HG03039 (cell line): Measurements from ENCODE around the gene MTHFD1L.
"Not testable (repeated sequence)": the region's sequence is repeated elsewhere in the genome, so short reads cannot be mapped to it uniquely, and the experiment has no call there.

Experiments
- ATAC-seq: cut with Tn5 transposase; IDR thresholded peaks from one replicate; pipeline ENCODE4 v1.9.1; 2021; ENCODE audit warnings: mild to moderate bottlenecking, moderate library complexity; ENCODE audit not compliant: unreplicated experiment

Gene MTHFD1L

DNA sequence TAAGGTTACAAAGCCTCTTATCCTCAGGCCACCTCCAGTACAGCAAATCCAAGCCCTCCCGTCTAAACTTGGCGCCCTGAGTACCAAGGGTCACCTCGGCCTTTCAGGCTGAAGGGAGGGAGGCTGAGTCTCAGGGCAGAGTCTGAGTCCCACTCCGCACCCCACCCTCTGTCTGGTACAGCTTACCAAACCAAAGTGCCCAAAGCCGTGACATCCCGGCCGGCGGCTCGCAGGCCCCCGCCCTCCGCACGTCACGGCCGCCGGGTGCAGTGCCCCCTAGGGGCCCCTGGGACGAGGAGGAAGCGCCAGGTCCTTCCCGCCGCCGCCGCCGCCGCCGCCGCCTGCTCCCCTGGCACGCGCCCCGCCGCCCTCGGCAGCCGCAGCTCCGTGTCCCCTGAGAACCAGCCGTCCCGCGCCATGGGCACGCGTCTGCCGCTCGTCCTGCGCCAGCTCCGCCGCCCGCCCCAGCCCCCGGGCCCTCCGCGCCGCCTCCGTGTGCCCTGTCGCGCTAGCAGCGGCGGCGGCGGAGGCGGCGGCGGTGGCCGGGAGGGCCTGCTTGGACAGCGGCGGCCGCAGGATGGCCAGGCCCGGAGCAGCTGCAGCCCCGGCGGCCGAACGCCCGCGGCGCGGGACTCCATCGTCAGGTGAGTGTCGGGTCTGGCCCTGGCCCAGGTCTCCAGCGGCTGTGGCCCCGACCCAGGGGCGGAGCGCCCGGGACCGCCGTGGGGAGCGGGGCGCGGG is at the start of gene MTHFD1L:
TSS of gene MTHFD1L (plus strand) at position 297 of the 741 bp plus-strand sequence. CDS start at position 418, 121 bp downstream.
- ATAC-seq: peak; percentile 77

DNA sequence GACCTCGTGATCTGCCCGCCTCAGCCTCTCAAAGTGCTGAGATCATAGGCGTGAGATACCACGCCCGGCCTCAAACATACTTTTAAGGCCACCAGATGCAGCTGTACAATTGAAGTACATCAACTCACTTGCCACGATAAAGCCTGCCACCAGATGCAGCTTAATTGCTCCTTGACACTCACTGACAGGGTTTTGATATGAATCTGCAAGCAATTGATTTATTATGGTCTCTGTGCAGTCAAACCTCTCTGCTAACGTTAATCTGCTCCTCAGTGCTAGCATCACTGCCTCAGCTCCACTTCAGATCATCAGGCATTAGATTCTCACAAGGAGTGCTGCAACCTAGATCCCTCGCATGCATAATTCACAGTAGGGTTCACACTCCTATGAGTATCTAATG is 48.9 kb upstream of the MTHFD1L start:
- ATAC-seq: not testable (repeated sequence)

DNA sequence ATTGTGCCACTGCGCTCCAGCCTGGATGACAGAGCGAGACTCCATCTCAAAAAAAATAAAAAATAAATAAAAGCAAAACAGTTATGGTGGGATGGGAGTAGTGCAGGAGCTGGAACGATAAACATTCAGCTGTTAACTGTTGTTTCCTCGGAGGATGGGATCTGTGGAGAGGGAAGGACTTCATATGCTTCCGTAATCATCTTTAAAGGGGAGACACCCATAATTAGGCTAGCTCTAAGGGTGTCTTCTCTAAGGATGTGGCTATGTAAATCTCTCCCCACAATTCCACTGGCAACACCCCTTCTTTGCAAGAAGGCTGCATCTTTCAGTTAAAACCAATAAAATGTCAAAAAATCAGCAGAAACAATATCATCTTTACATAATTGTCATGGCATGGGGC is 42.6 kb upstream of the MTHFD1L start:
- no peak for ATAC-seq

DNA sequence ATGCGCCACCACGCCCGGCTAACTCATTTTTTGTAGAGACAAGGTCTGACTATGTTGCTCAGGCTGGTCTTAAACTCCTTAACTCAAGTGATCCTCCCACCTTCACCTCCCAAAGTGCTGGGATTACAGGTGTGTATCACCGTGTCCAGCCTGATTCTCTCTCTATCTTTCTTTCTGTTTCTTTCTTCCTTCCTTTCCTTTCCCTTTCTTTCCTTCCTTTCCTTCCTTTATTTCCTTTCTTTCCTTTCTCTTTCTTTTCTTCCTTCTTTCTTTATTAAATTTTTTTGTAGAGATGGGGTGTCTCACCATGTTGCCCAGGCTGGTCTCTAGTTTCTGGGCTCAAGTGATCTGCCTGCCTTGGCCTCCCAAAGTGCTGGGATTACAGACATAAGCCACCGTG is 38.7 kb upstream of the MTHFD1L start:
- ATAC-seq: no peak

DNA sequence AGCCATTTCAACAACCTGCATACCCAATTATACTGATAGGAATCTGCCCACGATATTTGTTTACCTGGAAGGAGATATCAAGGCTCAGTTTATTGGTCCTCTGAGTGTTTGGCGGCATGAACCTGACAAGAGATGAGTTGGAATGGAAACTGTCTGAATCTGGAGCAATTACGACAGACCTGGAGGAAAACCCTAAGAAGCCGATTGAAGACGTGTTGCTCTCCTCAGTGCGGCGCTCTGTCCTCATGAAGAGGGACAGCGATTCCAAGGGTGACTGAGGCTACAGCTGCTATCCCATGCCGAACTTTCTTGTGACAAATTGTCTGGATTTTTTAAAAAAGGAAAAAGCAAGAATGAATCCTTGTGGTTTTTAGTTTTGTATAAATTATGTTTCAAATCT is 37.4 kb upstream of the MTHFD1L start:
- not testable (repeated sequence) for ATAC-seq

DNA sequence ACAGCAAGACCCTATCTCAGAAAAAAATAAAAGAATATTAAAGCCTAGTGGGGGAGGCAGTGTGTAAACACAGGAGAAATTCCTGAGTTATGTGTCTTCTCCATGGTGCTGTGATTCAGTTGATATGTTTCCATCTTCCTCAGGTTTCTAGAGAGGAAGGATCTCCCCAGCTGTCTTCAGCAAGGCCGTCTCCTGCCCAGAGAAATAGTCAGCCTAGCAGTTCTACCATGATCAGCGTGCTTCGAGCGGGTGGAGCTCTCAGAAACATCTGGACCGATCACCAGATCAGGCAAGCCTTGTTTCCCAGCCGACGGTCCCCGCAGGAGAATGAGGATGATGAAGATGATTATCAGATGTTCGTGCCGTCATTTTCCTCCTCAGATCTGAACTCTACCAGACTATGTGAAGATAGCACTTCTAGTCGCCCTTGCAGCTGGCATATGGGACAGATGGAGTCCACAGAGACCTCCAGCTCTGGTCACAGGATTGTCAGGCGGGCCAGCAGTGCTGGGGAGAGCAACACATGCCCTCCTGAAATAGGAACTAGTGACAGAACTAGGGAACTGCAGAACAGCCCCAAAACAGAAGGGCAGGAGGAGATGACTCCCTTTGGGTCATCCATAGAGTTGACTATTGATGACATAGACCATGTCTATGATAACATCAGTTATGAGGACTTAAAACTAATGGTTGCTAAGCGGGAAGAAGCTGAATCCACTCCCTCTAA is 34.9 kb upstream of the MTHFD1L start:
- no peak for ATAC-seq

DNA sequence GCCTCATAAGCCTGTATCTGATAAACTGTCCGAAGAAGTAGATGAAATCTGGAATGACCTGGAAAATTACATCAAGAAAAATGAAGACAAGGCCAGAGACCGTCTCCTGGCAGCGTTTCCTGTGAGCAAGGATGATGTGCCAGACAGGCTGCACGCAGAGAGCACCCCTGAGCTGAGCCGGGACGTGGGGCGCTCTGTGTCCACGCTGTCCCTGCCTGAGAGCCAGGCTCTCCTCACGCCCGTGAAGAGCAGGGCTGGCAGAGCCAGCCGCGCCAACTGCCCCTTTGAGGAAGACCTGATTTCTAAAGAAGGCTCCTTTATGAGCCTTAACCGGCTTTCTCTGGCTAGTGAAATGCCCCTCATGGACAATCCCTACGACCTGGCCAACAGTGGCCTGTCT is 33.9 kb upstream of the MTHFD1L start:
- no peak for ATAC-seq

DNA sequence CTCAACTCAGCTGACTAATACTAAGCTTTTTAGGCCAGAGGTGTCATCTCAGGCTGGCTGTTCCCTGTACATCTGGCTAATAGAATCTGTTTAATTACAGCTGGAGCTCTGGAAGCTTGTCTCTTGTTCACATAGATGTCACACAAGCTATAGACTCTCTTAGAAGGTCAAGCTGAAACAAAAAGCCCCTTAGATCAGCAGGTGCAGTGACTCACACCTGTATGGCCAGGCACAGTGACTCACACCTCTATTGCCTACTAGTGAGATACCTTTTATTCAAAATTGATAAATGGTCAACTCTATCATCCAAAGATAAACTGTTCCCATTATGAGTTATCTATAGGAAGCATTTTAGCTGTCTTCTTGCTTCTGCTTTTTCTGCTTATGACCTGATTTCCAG is 29.9 kb upstream of the MTHFD1L start:
- ATAC-seq: no peak

DNA sequence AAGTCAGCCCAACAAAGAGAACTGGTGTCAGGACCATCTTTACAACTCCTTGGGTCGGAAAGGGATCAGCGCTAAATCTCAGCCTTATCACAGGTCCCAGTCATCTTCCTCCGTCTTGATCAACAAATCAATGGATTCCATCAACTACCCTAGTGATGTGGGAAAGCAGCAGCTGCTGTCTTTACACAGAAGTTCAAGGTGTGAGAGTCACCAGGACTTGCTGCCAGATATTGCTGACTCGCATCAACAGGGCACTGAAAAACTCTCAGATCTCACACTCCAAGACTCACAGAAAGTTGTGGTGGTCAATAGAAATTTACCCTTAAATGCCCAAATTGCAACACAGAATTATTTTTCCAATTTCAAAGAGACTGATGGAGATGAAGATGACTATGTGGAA is 25.3 kb upstream of the MTHFD1L start:
- no peak for ATAC-seq

DNA sequence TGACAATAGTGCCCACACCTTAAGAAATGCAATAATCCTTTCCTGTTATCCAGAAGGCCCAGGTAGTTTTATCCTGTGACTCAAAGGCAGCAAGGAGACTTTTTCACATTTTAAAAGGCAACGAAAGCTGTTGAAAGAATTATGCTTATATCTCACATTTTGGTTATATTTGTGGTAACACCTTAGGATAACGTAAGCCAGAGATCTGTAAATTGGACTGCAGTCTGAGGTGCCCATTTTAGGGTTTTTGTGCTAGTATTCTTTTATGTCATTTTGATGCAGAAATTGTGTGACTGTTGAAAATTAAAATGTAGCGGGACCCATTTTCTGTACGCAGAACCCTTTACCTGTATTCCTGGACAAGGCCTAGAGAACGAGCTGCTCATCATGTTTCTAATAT is 24.3 kb upstream of the MTHFD1L start:
- no peak for ATAC-seq

DNA sequence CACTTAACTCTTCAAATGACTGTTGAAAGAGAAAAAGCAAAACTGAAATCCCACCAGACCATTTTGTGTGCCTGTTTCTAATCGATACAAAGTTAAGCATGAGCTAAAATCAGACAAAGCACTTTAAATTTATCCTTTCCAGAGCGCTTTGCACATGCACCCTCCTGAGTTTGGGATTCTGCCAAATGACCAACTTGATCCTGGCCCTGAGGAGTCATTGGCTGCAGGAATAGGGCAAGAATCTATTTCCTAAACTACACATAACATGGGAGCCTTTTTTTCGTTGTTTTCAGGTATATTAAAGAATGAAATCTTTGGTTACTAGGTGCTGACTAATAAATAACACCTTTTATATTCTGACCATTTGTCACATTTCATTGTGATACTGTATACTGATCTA is 23.8 kb upstream of the MTHFD1L start:
- ATAC-seq: no peak

DNA sequence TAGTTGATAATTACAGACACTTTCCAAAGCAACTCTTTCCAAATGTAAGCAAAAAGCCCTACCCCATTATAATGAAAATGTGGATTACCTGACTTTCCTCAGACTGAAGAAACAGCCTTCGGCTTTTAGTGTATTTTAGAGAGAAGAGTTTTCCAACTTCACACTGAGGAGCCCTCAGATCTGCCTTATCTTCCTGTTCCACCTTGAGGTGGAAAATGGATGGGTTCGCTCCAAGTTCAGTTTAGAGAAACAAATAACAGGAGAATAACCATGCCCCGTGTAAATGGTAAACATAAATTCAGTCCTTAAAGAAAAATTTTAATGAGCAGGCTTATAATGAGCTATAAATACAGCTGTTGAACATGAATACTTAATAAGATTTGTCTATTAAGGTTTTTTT is 21.1 kb upstream of the MTHFD1L start:
- no peak for ATAC-seq

DNA sequence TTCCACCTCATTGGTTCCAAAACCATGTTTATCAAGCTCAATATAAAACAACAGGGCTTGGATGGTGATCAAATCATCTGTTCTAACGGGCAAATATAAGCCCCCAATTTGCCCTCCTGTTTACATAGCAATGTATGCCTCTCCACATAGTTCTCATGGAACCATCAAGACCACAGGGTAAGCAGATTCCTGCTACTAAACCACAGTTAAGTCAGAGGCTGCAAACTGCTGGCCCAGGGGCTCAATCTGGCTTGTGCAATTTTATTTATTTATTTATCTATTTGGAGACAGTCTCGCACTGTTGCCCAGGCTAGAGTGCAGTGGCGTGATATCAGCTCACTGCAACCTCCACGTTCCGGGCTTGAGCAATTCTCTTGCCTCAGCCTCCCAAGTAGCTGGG is 18.9 kb upstream of the MTHFD1L start:
- ATAC-seq: no peak

DNA sequence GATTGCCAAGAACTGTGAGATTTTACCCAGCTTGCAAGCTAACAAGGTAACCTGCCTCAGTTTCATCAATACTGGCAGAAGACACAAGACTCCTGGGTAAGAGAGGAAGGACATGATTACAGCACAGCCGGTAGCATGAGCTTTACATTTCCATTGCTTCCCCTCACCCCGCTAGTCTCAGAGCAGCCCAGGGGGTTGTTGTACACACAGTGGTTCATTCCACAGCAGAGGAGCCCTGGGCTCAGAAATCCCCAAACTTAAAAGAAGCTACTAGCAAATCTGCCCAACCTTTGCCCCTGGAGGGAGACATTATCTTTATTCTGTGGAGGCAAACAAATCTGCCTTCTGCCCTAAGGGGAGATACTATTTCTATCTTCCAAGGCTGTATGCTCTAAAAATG is 17.1 kb upstream of the MTHFD1L start:
- no peak for ATAC-seq

DNA sequence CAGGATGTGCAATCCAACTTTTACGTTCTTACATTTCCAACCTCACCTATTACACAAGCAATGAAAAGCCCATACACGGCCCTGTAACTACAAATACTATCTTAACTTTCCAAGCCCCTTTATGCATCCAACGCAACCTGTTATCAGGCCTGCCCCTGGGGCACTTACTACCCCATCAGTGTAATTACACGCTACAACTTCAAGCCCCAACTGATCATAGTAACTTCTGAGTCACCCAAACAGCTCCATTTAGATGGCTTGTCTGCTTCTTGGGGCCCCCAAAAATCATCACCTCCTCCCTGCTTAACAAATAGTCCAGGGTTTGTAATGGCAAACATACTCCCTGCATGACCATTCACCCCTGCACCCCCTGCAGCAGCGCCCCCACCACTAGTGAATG is 11.1 kb upstream of the MTHFD1L start:
- not testable (repeated sequence) for ATAC-seq

DNA sequence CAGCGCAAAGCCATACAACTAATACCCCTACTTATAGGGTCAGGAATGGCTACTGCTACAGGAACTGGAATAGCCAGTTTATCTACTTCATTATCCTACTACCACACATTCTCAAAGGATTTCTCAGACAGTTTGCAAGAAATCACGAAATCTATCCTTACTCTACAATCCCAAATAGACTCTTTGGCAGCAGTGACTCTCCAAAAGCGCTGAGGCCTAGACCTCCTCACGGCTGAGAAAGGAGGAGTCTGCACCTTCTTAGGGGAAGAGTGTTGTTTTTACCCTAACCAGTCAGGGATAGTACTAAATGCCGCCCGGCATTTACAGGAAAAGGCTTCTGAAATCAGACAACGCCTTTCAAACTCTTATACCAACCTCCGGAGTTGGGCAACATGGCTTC is 10.3 kb upstream of the MTHFD1L start:
- ATAC-seq: not testable (repeated sequence)

DNA sequence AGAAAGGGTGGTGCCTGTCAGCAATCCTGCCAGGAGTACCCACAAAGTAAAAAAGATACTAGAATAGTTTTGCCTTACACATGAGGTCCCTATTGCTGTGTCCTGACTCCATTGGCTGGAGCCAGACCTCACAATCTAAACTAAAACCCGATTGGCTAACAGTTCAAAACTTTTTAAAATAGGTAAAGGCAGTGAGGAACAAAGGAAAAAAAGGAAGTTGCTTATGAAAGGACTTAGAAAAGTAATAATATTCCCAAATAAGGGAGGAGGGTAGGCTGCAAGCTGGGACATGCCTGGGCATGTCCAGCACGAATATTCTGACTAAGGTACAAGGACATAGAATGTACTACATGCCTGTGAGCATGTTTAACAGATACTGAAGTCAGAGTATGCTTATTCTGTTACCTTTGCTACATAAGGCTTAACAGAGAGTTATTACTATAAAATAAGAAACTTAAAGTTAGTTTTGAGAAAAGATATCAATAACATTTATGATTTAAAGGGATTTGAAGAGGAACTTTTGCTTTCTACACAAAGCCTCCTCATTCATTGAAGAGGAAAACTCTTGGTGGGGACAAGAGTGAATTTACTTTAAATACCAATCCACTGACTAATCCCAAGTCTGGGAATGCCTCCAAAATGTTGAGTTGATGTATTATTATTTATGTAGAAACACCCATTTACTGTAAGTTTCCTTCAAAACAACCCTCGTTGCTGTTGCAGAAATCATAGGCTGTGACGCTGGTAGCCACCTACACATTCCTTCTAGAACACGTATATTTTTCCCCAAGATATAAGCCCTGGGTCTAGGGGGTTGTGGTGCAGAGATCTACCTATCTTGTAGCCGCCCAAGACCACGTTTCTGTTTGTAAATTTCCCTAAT is 8.2 kb upstream of the MTHFD1L start:
- ATAC-seq: no peak

DNA sequence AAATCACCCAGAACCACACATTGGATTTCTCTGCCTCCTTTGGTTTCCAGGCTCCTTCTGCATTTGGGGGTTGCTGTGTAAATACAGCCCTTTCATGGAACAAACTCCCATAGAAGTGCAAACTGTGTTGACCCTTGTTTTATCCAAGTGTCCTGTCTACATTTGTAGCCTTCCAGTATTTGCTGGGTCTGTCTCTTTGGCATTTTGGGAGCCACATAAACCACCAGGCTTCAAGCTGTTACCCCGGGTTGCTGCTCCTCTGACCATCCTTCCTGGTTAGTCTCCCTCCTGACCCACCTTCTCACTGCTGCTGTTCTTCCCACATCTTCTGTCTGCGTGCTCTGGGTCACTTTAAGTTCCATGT is 7.6 kb upstream of the MTHFD1L start:
- ATAC-seq: no peak

DNA sequence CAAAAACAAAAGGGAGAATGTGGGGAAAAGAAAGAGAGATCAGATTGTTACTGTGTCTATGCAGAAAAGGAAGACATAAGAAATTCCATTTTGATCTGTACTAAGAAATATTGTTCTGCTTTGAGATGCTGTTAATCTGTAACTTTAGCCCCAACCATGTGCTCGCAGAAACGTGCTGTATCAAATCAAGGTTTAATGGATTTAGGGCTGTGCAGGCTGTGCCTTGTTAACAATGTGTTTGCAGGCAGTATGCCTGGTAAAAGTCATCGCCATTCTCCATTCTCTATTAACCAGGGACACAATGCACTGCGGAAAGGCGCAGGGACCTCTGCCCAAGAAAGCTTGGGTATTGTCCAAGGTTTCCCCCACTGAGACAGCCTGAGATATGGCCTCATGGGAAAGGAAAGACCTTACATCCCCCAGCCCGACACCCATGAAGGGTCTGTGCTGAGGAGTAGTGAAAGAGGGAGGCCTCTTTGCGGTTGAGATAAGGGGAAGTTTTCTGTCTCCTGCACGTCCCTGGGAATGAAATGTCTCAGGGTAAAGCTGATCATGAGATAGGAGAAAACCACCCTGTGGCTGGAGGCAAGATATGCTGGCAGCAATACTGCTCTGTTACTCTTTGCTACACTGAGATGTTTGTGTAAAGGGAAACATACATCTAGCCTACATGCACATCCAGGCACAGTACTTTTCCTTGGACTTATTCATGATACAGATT is 3.9 kb upstream of the MTHFD1L start:
- ATAC-seq: not testable (repeated sequence)

DNA sequence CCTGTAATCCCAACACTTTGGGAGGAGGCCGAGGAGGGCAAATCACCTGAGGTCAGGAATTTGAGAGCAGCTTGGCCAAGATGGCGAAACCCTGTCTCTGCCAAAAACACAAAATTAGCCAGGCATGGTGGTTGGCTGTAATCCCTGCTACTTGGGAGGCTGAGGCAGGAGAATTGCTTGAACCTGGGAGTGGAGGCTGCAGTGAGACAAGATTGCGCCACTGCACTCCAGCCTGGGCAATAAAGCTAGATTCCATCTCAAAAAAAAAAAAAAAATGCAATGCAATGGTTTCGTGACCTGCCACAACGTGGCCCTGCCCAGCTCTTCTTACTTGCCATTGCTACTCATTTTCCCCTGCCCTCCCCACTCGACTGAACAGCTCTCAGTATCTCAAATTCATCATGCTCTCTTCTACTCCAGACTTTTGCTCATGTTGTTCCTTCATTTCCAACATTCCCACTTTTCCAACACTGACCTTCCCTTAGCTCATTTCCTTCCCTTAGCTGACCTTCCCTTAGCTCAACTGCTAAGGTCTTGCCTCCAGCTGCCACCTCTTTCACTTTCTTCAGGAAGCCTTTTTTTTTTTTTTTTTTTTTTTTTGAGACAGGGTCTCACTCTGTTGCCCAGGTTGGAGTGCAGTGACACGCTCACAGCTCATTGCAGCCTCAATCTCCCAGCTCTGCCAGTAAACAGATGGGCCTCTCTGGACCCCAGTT is 2.1 kb upstream of the MTHFD1L start:
- no peak for ATAC-seq
